Effector CD4-positive, alpha-beta T cell (primary cell): ENCODE data around the gene FRK. TPM values are rescaled to one million over a fixed set of nuclear protein-coding genes. Genes with fewer than 3 reads are reported as not detected.
"Not testable (repeated sequence)": the region's sequence is repeated elsewhere in the genome, so short reads cannot be mapped to it uniquely, and the experiment has no call there.

Experiments used
- DNase-seq: peaks from one replicate; pipeline ENCODE4 v3.0.0-alpha.2; 2020
- total RNA-seq: gene quantifications from one replicate; lab custom pipeline; 2026; lab: John Stamatoyannopoulos, UW

Gene FRK, protein sequence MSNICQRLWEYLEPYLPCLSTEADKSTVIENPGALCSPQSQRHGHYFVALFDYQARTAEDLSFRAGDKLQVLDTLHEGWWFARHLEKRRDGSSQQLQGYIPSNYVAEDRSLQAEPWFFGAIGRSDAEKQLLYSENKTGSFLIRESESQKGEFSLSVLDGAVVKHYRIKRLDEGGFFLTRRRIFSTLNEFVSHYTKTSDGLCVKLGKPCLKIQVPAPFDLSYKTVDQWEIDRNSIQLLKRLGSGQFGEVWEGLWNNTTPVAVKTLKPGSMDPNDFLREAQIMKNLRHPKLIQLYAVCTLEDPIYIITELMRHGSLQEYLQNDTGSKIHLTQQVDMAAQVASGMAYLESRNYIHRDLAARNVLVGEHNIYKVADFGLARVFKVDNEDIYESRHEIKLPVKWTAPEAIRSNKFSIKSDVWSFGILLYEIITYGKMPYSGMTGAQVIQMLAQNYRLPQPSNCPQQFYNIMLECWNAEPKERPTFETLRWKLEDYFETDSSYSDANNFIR
- total RNA-seq, result not detected

DNA sequence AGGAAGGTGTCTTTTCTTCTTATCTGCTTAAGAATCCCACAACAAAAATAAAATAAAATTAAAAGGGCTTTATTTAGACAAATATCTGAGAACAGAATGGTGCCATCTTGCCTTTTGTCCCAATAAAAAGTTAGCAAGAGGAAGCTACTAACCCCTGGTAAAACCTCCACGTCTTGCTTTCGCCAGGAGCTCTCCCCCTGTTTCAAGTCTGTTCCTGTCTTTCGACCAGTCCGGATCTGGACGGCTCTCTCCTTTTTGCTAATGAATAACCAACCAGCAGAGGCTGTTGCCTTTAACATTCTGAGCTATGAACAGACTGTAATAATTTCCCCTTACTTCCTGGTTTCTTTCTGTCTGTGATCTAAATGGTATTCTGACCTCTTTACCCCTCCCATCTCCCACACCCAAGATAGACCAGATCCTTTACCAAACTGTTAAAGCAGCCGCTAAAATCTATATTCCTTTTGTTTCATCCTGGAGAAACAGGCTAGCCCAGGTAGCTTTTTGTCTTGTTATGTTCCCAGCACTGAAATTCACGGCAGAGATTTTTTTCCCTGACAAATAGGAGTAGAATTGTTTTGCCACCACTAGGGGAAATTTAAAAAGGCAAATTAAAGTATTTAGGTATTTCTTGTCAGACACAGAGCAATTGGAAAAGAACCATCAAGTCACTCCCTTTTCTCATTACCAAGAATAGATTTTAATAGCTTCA, at the start of gene FRK:
FRK (minus strand) TSS at position 320 of the 712 bp plus-strand sequence. CDS start 580 bp downstream, outside the sequence.
- DNase-seq, result no peak

DNA sequence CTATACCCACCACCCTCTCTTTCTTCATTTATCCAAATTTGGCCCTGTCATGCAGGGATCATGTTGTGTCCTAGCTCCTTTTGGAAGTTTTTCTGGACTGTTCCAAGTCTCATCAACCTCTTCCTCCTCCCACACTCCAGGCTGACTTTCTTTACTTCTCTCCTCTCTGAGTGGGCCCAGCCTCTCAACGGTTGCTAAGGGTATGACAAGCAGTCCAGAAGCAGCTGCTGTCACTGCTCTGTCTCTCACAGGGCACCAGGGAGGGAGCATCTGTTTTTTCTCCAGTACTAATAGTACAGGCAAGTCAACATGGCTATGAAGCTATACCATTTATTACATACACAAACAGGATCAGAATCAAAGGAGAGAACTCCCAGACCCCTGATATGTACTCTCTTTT, 48.1 kb upstream of the FRK start:
- no peak for DNase-seq

DNA sequence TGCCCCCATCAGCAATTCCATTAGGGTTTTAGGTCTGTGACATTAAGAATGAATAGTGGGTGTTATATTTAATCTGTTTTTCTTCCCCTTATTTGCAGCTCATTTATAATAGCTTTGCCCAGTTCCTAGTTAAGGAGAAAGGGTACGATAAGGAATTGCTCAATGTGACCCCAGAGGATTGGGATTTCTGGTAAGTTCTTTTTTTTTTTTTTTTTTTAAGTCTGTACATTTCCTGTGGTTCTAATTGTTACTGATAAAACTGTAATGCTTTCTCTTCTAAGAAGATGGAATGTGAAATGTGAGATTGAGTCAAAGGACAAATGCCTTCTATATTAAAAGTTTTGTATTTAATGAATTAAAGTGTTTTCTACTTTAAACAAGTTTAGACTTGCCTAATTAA, 45.5 kb upstream of the FRK start:
- DNase-seq, result no peak

DNA sequence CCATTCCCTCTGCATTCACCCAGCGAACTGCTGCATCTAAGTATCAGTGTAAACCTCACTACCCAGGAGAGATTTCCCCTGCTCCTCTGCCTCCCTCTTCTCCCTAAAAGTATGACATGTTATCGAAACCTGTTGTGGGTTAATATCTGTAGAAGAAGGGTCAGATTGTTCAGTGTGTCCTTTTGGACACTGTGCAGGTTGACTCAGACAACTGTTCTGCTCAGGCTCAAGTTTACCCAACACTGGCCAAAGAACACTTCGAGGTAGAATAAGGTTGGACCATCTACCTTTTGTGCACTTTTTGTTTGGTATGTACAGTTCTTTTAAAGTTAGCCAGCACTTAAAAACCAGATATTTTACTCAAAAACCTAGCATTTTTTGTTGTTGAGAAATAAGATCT, 44.6 kb upstream of the FRK start:
- DNase-seq, result no peak

- DNase-seq, result no peak
These were observed 43.9 kb upstream of the FRK start for GRCh38 chr6:116104636-116105035.

DNA sequence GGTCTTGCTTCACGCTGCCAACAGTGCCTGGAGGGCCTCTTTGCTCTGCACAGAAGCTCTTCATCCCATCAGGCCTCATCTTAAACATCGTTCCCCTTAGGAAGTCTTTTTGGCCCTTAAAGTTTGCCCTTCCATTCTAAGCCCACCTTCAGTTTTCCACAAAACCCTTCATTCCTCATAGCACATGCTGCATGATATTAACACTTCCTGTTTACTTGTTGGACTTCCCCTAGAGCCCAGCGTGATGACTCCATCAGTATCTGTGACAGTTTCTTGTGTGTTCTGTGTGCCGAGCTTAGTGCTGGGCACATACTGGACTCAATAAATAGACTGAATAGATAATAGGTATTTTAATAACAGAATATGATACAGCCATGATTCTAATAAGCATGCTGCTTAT, 42.2 kb upstream of the FRK start:
- no peak for DNase-seq

GRCh38 chr6:116101790-116102189, 41.1 kb upstream of the FRK start:
- no peak for DNase-seq

- DNase-seq, result no peak
These were observed 40.6 kb upstream of the FRK start for GRCh38 chr6:116101302-116101718.

GRCh38 chr6:116100419-116101301, 40.0 kb upstream of the FRK start, which contains the start of gene NT5DC1:
TSS of gene NT5DC1 (plus strand) at chr6:116100853. CDS start at chr6:116100931, 78 bp downstream.
- DNase-seq, result peak; percentile 73

DNA sequence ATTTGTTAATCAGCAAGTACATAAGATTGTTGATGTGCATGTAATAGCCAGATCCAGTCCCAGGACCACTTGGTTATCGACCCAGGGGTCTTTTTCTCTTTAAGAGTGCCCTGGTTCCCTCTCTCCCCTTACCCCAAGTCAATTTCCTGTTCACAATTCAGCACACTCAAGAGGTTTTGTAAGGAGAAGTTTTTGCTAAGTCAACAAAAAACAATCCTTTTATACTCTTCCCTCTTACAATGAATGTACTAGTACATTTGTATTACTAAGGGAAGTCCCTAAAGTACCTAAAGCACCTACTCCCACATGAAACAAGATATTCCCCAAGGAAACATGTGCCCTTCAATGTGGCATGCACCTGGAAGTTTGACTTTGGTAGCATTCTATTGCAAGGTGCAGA, 38.3 kb upstream of the FRK start:
- no peak for DNase-seq

GRCh38 chr6:116096979-116097816, 36.5 kb upstream of the FRK start:
- DNase-seq, result no peak

- DNase-seq, result not testable (repeated sequence)
These were observed 35.5 kb upstream of the FRK start for GRCh38 chr6:116096048-116096759.

DNA sequence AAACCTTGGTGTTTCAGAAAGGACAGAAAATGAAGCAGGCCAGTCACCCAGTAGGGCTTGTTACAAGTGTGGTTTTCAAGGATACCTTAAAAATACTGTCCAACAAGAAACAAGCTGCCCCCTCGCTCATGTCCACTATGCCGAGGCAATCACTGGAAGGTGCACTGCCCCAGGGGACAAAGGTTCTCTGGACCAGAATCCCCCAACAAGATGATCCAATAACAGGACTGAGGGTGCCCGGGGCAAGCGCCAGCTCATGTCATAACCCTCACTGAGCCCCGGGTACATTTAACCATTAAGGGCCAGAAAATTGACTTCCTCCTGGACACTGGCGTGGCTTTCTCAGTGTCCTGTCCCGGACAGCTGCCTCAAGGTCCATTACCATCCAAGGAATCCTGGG, 33.4 kb upstream of the FRK start:
- DNase-seq, result no peak

DNA sequence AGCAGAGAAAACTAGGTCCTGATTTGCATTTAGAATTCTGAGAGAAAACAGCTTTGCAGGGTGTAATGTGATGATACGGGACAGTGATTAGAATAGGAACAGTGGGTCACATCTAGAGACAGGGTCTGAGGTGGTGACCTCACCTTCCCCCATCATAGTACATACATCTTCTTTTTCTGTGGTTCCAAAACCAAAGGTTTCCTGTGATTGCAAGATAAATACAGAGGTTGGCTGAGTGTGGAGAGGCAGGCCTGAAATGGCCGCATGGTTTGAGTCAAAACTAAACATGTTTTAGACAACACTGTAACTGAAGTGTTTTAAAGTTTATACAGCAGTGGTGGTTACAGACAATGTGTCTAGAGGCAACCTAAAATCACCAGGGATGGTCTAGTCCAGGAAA, 29.6 kb upstream of the FRK start:
- DNase-seq, result no peak

- no peak for DNase-seq
These were observed 28.3 kb upstream of the FRK start for GRCh38 chr6:116088946-116089345.

- no peak for DNase-seq
These were observed 26.8 kb upstream of the FRK start for GRCh38 chr6:116087437-116088027.

DNA sequence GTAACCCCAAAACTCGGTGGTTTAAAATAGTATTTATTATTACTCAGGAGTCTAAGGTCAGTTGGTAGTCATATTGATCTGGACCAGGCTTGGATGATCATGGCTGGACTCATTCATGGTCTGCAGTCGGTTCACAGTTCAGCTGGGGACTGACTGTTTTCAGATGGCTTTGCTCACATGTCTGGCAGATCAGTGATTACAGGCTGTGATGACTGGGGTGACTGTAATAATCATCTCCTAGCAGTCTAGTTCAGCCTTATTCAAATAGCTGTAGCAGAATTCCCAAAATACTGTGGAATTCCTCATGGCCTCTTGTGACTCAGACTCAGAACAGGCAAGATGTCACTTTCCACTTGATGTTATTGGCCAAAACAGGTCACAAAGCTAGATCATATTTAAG, 23.6 kb upstream of the FRK start:
- no peak for DNase-seq

GRCh38 chr6:116083052-116083451, 22.4 kb upstream of the FRK start:
- no peak for DNase-seq

GRCh38 chr6:116078945-116079344, 18.3 kb upstream of the FRK start:
- no peak for DNase-seq

GRCh38 chr6:116078522-116078921, 17.8 kb upstream of the FRK start:
- DNase-seq, result no peak
